ENCODE measurements around the gene EPHA10.
"Not testable (repeated sequence)": the region's sequence is repeated elsewhere in the genome, so short reads cannot be mapped to it uniquely, and the experiment has no call there.

Gene EPHA10

GRCh38 chr1:37685722-37686121, 79.2 kb downstream of the EPHA10 start:
- TF ChIP-seq EZH2 (IDR thresholded peaks at IDR 0.05) (no peak), POLR2AphosphoS5 (IDR thresholded peaks at IDR 0.05; ENCODE audit: borderline replicate concordance, low read depth, low read length) (no peak), FOXP2 (optimal IDR thresholded peaks at IDR 0.05; ENCODE audit: control extremely low read depth, extremely low read length, insufficient read depth) (no peak)
- no peak overlapping the region for H3K27ac ChIP-seq
- no peaks in the 10 kb centered on the region for H3K9me3 ChIP-seq (ENCODE audit: low read depth, low read length)
- no peak overlapping the region for H3K9ac ChIP-seq (ENCODE audit: insufficient read length)
- DNase-seq (ENCODE audit: low read depth, low spot score) = no peak
- no peak overlapping the region for H3K4me3 ChIP-seq
- peaks cover 55% of the 10 kb centered on the region for H3K36me3 ChIP-seq (ENCODE audit: insufficient read depth, low read length)

- H3K9ac ChIP-seq (ENCODE audit: insufficient read length); H3K9me3 ChIP-seq (ENCODE audit: low read depth, low read length); DNase-seq (ENCODE audit: low read depth, low spot score); H3K27ac ChIP-seq; H3K4me3 ChIP-seq: not testable (repeated sequence)
- H3K36me3 ChIP-seq (ENCODE audit: insufficient read depth, low read length) = peaks cover 55% of the 10 kb centered on the region
Observed at GRCh38 chr1:37684182-37684581, 80.7 kb downstream of the EPHA10 start.

GRCh38 chr1:37682334-37682987, 82.5 kb downstream of the EPHA10 start:
- peaks cover 44% of the 10 kb centered on the region for H3K36me3 ChIP-seq (ENCODE audit: insufficient read depth, low read length)
- H3K9me3 ChIP-seq (ENCODE audit: low read depth, low read length) = no peaks in the 10 kb centered on the region
- no peak for TF ChIP-seq POLR2AphosphoS5 (IDR thresholded peaks at IDR 0.05; ENCODE audit: borderline replicate concordance, low read depth, low read length)
- no peak for TF ChIP-seq EZH2 (IDR thresholded peaks at IDR 0.05)
- TF ChIP-seq FOXP2 (optimal IDR thresholded peaks at IDR 0.05; ENCODE audit: control extremely low read depth, extremely low read length, insufficient read depth) = no peak
- no peak overlapping the region for H3K27ac ChIP-seq
- H3K4me3 ChIP-seq = no peak overlapping the region
- DNase-seq (ENCODE audit: low read depth, low spot score) = no peak
- H3K9ac ChIP-seq (ENCODE audit: insufficient read length) = no peak overlapping the region

GRCh38 chr1:37680933-37681332, 84.0 kb downstream of the EPHA10 start:
- no peak for TF ChIP-seq POLR2AphosphoS5 (IDR thresholded peaks at IDR 0.05; ENCODE audit: borderline replicate concordance, low read depth, low read length)
- no peak for TF ChIP-seq EZH2 (IDR thresholded peaks at IDR 0.05)
- TF ChIP-seq FOXP2 (optimal IDR thresholded peaks at IDR 0.05; ENCODE audit: control extremely low read depth, extremely low read length, insufficient read depth) = no peak
- H3K27ac ChIP-seq = no peak overlapping the region
- H3K9ac ChIP-seq (ENCODE audit: insufficient read length) = no peak overlapping the region
- no peak overlapping the region for H3K4me3 ChIP-seq
- peaks cover 34% of the 10 kb centered on the region for H3K36me3 ChIP-seq (ENCODE audit: insufficient read depth, low read length)
- no peak for DNase-seq (ENCODE audit: low read depth, low spot score)
- no peaks in the 10 kb centered on the region for H3K9me3 ChIP-seq (ENCODE audit: low read depth, low read length)

- no peak overlapping the region for H3K9ac ChIP-seq (ENCODE audit: insufficient read length)
- H3K27ac ChIP-seq = no peak overlapping the region
- TF ChIP-seq FOXP2 (optimal IDR thresholded peaks at IDR 0.05; ENCODE audit: control extremely low read depth, extremely low read length, insufficient read depth) = no peak
- no peak for TF ChIP-seq POLR2AphosphoS5 (IDR thresholded peaks at IDR 0.05; ENCODE audit: borderline replicate concordance, low read depth, low read length)
- no peak for TF ChIP-seq EZH2 (IDR thresholded peaks at IDR 0.05)
- H3K9me3 ChIP-seq (ENCODE audit: low read depth, low read length) = no peaks in the 10 kb centered on the region
- H3K4me3 ChIP-seq = no peak overlapping the region
- no peak for DNase-seq (ENCODE audit: low read depth, low spot score)
- H3K36me3 ChIP-seq (ENCODE audit: insufficient read depth, low read length) = peaks cover 14% of the 10 kb centered on the region
Observed at GRCh38 chr1:37677808-37678207, 87.1 kb downstream of the EPHA10 start.

- H3K4me3 ChIP-seq = no peak overlapping the region
- peaks cover 7% of the 10 kb centered on the region for H3K36me3 ChIP-seq (ENCODE audit: insufficient read depth, low read length)
- H3K27ac ChIP-seq = no peak overlapping the region
- H3K9ac ChIP-seq (ENCODE audit: insufficient read length) = no peak overlapping the region
- no peak for TF ChIP-seq FOXP2 (optimal IDR thresholded peaks at IDR 0.05; ENCODE audit: control extremely low read depth, extremely low read length, insufficient read depth)
- no peak for TF ChIP-seq POLR2AphosphoS5 (IDR thresholded peaks at IDR 0.05; ENCODE audit: borderline replicate concordance, low read depth, low read length)
- TF ChIP-seq EZH2 (IDR thresholded peaks at IDR 0.05) = no peak
- no peak for DNase-seq (ENCODE audit: low read depth, low spot score)
- no peaks in the 10 kb centered on the region for H3K9me3 ChIP-seq (ENCODE audit: low read depth, low read length)
Observed at GRCh38 chr1:37677143-37677439, 87.8 kb downstream of the EPHA10 start.

- Histone ChIP-seq H3K36me3 (ENCODE audit: insufficient read depth, low read length) (peaks cover 6% of the 10 kb centered on the region; the same call in 1 of the 2 replicates), H3K9ac (ENCODE audit: insufficient read length) (no peak overlapping the region), H3K27ac (no peak overlapping the region), H3K9me3 (ENCODE audit: low read depth, low read length) (no peaks in the 10 kb centered on the region), H3K4me3 (no peak overlapping the region)
- DNase-seq (ENCODE audit: low read depth, low spot score) = no peak
- TF ChIP-seq POLR2AphosphoS5 (IDR thresholded peaks at IDR 0.05; ENCODE audit: borderline replicate concordance, low read depth, low read length) (no peak), FOXP2 (optimal IDR thresholded peaks at IDR 0.05; ENCODE audit: control extremely low read depth, extremely low read length, insufficient read depth) (no peak), EZH2 (IDR thresholded peaks at IDR 0.05) (no peak)
Observed at GRCh38 chr1:37676281-37677142, 88.4 kb downstream of the EPHA10 start.

- DNase-seq (ENCODE audit: low read depth, low spot score) = no peak
- Histone ChIP-seq H3K36me3 (ENCODE audit: insufficient read depth, low read length) (no peaks in the 10 kb centered on the region), H3K9ac (ENCODE audit: insufficient read length) (no peak overlapping the region), H3K9me3 (ENCODE audit: low read depth, low read length) (no peaks in the 10 kb centered on the region), H3K27ac (no peak overlapping the region), H3K4me3 (no peak overlapping the region)
- no peak for TF ChIP-seq FOXP2 (optimal IDR thresholded peaks at IDR 0.05; ENCODE audit: control extremely low read depth, extremely low read length, insufficient read depth)
- TF ChIP-seq POLR2AphosphoS5 (IDR thresholded peaks at IDR 0.05; ENCODE audit: borderline replicate concordance, low read depth, low read length) = no peak
- no peak for TF ChIP-seq EZH2 (IDR thresholded peaks at IDR 0.05)
Observed at GRCh38 chr1:37673920-37674319, 91.0 kb downstream of the EPHA10 start.
